GM18867 (cell line): Measurements from ENCODE around the gene TRIM42.
A peak's percentile ranks its signal among the peaks of the same experiment; 100 is the strongest.

Experiments used
- ATAC-seq: cut with Tn5 transposase; IDR thresholded peaks from one replicate; pipeline ENCODE4 v1.9.1; 2021; ENCODE audit warnings: mild to moderate bottlenecking, moderate library complexity; ENCODE audit not compliant: unreplicated experiment

Gene TRIM42

DNA sequence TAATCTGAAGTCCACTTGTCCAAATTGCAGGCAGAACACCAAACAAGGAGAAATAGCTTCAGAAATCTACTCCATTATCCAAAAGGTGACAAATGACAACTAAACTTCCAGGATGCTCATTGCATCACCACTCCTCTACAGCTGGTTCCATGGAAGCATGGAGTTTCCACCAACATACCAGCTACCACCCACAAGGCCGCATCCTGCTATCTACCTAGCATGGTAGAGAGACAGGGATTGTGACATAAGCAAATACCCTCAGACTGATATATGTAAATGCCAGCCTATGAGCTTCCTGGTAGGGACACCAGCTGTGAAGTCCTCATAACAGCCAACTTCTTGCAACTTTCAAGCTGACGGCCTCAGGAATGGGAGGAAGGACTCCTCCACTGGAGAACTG lies at the start of gene TRIM42:
Gene TRIM42 (plus strand): TSS at position 301 of the 400 bp plus-strand sequence. CDS start 166 bp downstream, outside the sequence.
- no peak for ATAC-seq

DNA sequence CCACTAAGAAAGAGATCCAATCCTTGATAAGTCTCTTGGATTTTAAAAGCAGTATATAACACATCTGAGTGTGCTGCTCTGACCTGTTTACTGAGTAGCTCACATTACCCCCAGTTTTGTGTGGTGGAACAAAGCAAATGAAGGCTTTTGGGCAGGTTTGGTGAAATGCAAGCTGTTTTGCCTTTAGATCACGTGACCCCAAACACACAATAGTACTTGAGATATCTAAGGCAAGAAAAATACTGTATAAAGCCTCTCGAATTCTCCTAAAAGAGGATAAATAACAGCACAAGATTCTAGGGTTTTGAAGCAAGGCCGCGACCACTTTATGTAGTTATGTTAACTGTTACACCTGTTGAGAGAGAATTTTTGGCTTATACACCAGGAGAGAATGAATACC lies 49.3 kb upstream of the TRIM42 start:
- ATAC-seq: no peak

GRCh38 chr3:140629357-140630137 lies 48.3 kb upstream of the TRIM42 start:
- no peak for ATAC-seq

DNA sequence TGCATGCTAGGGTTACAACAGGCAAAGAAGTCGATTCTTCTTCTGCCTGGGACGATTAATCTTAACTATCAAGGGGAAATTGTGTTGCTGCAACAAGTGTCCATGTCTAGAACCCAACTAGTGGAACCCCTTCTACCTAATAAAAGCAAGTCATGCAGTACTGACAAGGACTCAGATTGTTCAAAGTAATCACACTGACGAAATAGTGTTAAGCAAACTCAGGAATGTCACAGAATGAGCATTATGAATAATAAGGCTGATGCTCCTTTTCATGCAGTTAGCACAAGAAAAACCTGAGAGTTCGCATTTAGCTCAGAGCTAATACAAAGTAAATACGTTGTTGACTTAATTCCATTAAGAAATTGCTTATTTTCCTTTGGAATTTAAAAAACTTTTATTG lies 47.5 kb upstream of the TRIM42 start:
- ATAC-seq: no peak

DNA sequence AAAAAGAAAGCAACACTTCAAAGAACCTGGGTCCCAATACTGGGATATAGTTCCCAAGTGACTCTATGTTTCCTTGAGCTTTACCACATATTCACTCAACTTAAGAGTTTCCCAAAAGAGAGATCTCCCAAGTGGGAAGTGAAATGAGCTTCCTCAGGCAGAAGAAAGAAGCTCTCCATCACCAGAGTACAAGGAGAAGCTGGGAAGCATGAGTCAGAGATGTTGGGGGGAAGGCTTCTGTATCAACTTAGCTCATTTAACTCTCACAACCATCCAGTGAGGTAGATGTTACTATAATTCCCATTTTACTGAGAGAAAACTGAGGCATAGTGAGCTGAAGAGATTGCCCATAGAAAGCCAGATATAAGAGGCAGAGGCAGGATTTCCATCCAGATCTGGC lies 47.0 kb upstream of the TRIM42 start:
- ATAC-seq: no peak

DNA sequence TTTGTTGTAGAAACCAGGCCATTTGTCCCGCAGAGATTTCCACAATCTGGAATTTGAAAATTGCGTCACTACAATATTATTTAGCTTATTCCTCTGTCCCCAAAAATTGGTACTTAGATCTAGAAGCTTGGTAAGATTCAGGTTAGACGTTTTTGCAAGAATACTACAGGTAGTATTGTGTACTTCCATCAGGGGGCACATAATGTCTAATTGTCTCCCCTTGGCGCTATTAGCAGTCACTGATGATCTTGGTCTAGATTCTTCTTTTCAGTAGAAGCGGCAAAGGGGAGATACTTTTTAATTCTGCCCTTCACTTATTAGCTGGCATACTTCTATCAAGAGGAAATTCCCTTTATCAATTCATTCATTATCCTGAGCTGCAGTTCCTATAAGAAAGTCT lies 42.6 kb upstream of the TRIM42 start:
- ATAC-seq: no peak

- no peak for ATAC-seq
Observed at GRCh38 chr3:140636406-140637138, 41.3 kb upstream of the TRIM42 start.

DNA sequence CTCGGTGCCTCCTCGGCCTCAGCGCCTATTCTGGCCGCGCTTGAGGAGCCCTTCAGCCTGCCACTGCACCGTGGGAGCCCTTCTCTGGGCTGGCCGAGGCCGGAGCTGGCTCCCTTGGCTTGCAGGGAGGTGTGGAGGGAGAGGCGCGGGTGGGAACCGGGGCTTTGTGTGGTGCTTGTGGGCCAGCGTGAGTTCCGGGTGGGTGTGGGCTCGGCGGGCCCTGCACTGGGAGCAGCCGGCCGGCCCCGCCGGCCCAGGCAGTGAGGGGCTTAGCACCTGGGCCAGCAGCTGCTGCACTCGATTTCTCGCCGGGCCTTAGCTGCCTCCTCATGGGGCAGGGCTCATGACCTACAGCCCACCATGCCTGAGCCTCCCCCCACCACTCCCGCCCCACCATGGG lies 26.6 kb upstream of the TRIM42 start:
- ATAC-seq: no peak

- no peak for ATAC-seq
Observed at GRCh38 chr3:140655678-140656077, 22.2 kb upstream of the TRIM42 start.

- no peak for ATAC-seq
Observed at GRCh38 chr3:140664111-140664510, 13.8 kb upstream of the TRIM42 start.

DNA sequence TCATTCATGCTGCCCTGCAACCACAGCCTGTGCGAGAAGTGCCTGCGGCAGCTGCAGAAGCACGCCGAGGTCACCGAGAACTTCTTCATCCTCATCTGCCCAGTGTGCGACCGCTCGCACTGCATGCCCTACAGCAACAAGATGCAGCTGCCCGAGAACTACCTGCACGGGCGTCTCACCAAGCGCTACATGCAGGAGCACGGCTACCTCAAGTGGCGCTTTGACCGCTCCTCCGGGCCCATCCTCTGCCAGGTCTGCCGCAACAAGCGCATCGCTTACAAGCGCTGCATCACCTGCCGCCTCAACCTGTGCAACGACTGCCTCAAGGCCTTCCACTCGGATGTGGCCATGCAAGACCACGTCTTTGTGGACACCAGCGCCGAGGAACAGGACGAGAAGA lies 4.7 kb downstream of the TRIM42 start:
- no peak for ATAC-seq

GRCh38 chr3:140686128-140686527 lies 8.3 kb downstream of the TRIM42 start:
- ATAC-seq: peak; percentile 74

DNA sequence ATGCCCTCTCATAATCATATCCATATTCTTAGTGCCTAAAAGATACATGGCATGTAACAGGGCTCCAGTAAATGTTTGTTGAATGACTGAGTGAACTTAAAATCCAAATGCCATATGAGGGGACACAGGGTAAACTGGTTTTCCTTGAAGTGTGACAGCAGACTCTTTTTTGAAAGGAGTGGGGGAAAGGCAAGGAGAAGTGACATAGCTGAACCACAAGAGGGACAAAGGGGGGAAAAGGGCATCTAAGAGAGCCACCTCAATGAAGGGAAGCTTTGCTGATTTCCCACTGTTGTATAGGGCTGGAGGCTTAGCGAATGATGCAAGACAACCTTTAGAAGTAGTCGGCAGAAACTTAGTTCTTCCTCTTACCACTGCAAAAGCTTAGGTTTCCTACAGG lies 9.1 kb downstream of the TRIM42 start:
- ATAC-seq: no peak

- peak; percentile 58 for ATAC-seq
Observed at GRCh38 chr3:140695361-140696061, 17.6 kb downstream of the TRIM42 start.

DNA sequence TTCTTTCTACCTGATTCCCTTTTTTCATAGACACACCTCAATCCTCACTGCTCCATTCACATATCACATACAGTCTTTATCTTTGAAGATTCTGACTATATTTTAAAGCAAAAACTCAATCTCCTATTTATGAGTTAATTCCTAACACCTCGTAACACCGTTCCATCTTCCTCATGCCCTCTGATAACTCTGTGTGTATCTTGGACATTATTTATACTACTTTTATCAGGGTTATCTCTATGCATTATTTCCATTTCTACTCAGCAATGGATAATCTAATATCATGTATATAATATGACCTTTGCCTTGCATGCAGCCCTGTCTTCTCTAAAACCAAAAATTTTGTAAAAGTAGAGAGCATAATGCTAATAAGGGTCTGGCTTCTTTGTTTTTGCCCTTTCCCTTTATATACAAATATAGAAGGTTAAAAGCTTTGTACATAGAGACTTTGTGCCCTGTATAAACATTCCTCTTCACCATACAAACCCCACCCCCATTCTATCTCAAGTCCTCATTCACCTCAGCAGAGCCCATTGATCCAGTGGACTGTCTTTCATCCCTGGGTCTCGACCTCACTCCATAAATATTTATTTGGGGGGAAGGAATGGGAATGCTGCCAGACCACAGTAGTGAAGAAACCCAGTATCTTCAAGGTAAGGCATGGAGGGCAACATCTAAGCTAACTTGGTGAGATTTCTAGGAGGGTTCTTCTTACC lies 21.8 kb downstream of the TRIM42 start:
- no peak for ATAC-seq

DNA sequence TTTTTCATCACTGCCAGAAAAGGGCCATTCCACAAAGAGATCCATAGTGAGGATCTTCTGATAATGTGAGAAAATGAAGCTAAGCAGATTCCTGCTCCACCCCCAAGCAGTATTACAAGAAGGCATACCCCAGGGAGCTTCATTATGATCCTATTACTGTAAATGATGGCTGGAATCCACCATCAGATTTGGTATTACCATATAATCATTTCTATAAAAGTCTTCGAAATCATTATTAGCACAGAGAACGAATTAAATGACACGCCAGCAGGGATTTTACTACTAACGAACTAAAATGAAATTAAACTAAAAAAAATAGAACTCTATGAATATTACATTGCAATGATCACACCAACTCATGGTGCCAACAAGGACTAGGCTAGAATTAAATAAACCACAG lies 24.4 kb downstream of the TRIM42 start:
- no peak for ATAC-seq

DNA sequence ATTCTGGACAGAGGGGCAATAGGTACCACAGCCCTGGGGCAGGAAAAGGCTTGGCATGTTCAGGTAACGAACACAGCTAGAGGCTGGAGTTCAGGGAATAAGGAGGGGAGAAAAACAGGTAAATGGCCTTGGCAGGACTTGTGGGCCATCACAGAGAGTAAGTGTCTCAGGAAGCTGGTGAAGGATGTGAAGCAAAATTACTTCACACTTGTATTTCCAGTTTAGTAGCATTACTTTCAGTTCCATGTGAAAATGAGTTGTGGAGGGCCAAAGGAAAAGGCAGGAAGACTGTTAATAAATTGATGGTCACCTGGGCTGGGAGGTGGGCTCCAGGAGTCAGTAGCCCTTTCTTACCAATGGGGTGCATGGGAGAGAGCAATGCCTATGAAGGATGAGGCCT lies 25.6 kb downstream of the TRIM42 start:
- ATAC-seq: no peak

DNA sequence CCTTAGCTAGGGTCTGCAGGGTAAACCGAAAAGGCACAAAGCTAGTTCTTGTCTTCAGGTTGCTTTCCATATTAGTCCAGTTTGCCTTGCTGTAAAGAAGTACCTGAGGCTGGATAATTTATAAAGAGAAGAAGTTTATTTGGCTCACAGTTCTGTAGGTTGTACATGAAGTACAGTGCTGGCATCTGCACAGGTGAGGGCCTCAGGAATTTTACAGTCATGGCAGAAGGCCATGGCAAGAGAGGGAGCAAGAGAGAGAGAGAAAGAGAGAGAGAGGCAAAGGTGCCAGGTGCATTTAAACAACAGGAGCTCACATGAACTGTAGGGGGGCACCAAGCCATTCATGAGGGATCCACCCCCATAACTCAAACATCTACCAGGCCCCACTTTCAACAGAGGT lies 26.9 kb downstream of the TRIM42 start:
- ATAC-seq: no peak

- no peak for ATAC-seq
Observed at GRCh38 chr3:140705954-140706353, 28.1 kb downstream of the TRIM42 start.

DNA sequence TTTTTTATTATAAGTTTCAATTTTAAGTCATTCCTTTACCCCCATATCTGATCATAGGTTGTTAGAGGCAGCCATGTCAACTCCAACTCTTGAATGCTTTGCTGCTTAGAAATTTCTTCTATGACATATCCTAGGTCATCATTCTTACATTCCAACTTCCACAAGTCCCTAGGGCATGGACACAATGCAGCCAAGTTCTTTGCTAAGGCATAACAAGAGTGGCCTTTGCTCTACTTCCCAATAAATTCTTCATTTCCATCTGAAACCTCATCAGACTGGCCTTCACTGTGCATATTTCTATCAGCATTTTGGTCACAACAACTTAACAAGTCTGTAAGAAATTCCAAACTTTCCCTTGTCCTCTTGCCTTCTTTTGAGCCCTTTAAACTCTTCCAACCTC lies 28.5 kb downstream of the TRIM42 start:
- ATAC-seq: no peak

DNA sequence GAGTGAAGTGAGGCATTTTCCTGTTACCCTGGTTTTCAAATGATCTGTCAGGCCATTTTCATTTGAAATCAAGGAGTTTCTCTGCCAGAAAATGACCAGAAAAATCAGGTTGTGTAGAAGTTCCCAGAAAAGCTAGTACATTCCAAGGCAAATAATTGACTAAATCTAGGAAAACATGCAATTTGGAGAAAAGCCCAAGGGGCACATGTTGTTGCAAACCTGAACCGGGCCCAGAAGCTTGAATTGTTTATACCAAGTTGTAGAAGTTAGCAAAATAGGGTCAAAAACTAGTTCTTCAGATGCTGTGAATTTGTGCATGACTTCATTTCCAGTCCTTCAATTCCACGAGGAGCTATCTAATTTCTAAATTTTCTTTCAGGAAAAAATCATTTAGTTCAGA lies 31.0 kb downstream of the TRIM42 start:
- no peak for ATAC-seq
